CD4-positive, CD25-positive, alpha-beta regulatory T cell (primary cell): ENCODE results near the gene TMC7. TPM values are rescaled to one million over a fixed set of nuclear protein-coding genes. Genes with fewer than 3 reads are reported as not detected.
"Not testable (repeated sequence)": the region's sequence is repeated elsewhere in the genome, so short reads cannot be mapped to it uniquely, and the experiment has no call there.

Experiments used
- ATAC-seq, 2 donors: fragments of 150-1000 bp; cut with Tn5 transposase; one replicate each; pipeline ENCODE4 v1.10.0; 2021; ENCODE audit warnings: low read depth in 2 of 2, moderate number of reproducible peaks in 2 of 2, moderate library complexity in 1 of 2
- DNase-seq, 3 donors: peaks; one replicate each; pipeline versions ENCODE4 v3.0.0 to v3.0.0-alpha.2; 2012 to 2022; ENCODE audit warnings: mixed read lengths in 1 of 3
- H3K27ac ChIP-seq: one replicate; pipeline ENCODE4 v1.7.0; 2013; ENCODE audit warnings: mild to moderate bottlenecking, low read length; ENCODE audit not compliant: insufficient read depth, poor library complexity, severe bottlenecking
- H3K27me3 ChIP-seq: one replicate; pipeline ENCODE4 v1.7.0; 2013; ENCODE audit warnings: low read length; ENCODE audit not compliant: control insufficient read depth, insufficient read depth
- H3K36me3 ChIP-seq: one replicate; pipeline ENCODE4 v1.7.0; 2013; ENCODE audit warnings: mild to moderate bottlenecking, low read length, moderate library complexity; ENCODE audit not compliant: control insufficient read depth, insufficient read depth
- H3K4me1 ChIP-seq: 2 replicates; pipeline ENCODE4 v1.7.0; 2013; ENCODE audit warnings: mild to moderate bottlenecking, low read length; ENCODE audit not compliant: insufficient read depth, control insufficient read depth, poor library complexity, severe bottlenecking
- H3K4me3 ChIP-seq: one replicate; pipeline ENCODE4 v1.7.0; 2013; ENCODE audit warnings: low read depth, mild to moderate bottlenecking, low read length, moderate library complexity
- H3K9me3 ChIP-seq, 2 experiments: 1 replicate in 1 of 2; 2 replicates in 1 of 2; pipeline ENCODE4 v1.7.0; 2013; ENCODE audit warnings: low read length in 2 of 2, mild to moderate bottlenecking in 1 of 2, moderate library complexity in 1 of 2; ENCODE audit not compliant: control insufficient read depth in 2 of 2
- H3K27ac Mint-ChIP-seq, 3 donors: one replicate each; pipeline ENCODE4 v1.8.0; 2020 to 2022; ENCODE audit warnings: mild to moderate bottlenecking in 3 of 3, mixed read lengths in 3 of 3, moderate library complexity in 2 of 3
- H3K27me3 Mint-ChIP-seq: one replicate; pipeline ENCODE4 v1.8.0; 2022; ENCODE audit warnings: mild to moderate bottlenecking, mixed read lengths
- H3K36me3 Mint-ChIP-seq: one replicate; pipeline ENCODE4 v1.8.0; 2020; ENCODE audit warnings: mixed read lengths
- H3K4me1 Mint-ChIP-seq, 4 donors: one replicate each; pipeline ENCODE4 v1.8.0; 2020 to 2022; ENCODE audit warnings: mixed read lengths in 4 of 4, mild to moderate bottlenecking in 1 of 4
- H3K4me3 Mint-ChIP-seq, 4 donors: one replicate each; pipeline ENCODE4 v1.8.0; 2020 to 2022; ENCODE audit warnings: mild to moderate bottlenecking in 4 of 4, mixed read lengths in 4 of 4, moderate library complexity in 3 of 4
- H3K9me3 Mint-ChIP-seq, 7 donors: one replicate each; pipeline ENCODE4 v1.8.0; 2020 to 2022; ENCODE audit warnings: mixed read lengths in 7 of 7, mild to moderate bottlenecking in 3 of 7, moderate library complexity in 2 of 7
- polyA plus RNA-seq, 4 donors: library from polyadenylated mRNA; unstranded; fragments of 300-500 nt; fragmentation: Illumina TruSeq; gene quantifications; one replicate each; pipeline ENCODE4 v1.2.3, GENCODE V29; 2021
- total RNA-seq: library from RNA; stranded (reverse); gene quantifications from one replicate; pipeline ENCODE4 v1.2.3, GENCODE V29; 2022

TMC7 gene
- total and polyA plus RNA-seq, 5 donors from 2014 or later: 0.10 TPM; not detected in 4

DNA sequence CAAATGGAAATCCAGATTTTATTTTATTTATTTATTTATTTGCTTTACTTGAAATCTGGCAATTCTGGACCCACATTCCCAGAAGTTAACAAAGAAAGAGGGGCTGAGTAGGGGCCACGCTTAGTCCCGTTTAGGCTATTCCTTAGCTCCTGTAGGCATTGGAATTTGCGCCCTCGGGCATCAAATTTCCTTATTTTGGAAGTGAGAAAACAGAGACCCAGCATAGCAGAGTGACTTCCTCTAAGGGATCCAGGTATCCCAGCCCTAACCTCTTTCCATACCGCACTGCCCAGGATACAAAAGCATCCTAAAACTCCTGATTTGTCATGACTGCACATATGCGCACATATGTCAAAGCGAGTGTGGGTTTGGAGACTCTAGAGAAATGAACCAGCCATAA is 38.5 kb upstream of the TMC7 start:
- peaks cover 0 to 2% (median 0%) of the 10 kb centered on the region in 7 donors for H3K9me3 Mint-ChIP-seq
- Histone ChIP-seq H3K4me1 (peaks cover 9% of the 10 kb centered on the region), H3K36me3 (no peaks in the 10 kb centered on the region), H3K27ac (no peak overlapping the region), H3K4me3 (no peak overlapping the region), H3K27me3 (no peaks in the 10 kb centered on the region), H3K9me3 (no peaks in the 10 kb centered on the region)
- peak overlapping the region in 2 of 4 donors; percentile 2 to 85 for H3K4me3 Mint-ChIP-seq
- no peaks in the 10 kb centered on the region for H3K36me3 Mint-ChIP-seq
- no peak for DNase-seq
- H3K4me1 Mint-ChIP-seq: peaks cover 0 to 14% (median 4%) of the 10 kb centered on the region in 4 donors
- no peak for ATAC-seq
- H3K27me3 Mint-ChIP-seq: peaks cover 4% of the 10 kb centered on the region
- H3K27ac Mint-ChIP-seq: peak overlapping the region in 1 of 3 donors; percentile 22

DNA sequence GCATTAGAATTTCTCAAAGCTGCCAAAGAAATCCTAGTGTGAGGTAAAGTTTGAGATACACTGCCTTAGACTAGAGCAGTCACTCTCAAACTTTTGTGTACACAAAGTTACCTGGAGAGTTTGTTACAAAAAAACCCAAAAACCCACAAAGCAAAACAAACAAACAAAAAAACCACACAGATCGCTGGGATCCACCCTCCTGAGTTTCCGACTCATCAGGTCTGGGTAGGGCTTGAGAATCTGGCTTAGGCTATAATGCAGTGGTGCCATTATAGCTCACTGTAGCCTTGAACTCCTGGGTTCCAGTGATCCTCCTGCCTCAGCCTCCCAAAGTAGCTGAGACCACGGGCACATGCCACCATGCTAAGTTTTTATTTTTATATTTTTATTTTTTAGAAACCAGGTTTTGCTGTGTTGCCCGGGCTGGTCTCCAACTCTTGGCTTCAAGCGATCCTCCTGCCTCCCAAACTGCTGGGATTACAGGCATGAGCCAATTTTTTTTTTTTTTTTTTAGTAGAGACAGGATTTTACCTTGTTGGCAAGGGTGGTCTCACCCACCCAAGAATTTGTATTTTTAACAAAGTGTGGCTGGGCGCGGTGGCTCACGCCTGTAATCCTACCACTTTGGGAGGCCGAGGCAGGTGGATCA is 35.2 kb upstream of the TMC7 start:
- peaks cover 0 to 19% (median 6%) of the 10 kb centered on the region in 4 donors for H3K4me1 Mint-ChIP-seq
- no peak overlapping the region for H3K27ac ChIP-seq
- no peaks in the 10 kb centered on the region for H3K36me3 Mint-ChIP-seq
- ATAC-seq (no peak), DNase-seq (no peak)
- H3K9me3 ChIP-seq: no peaks in the 10 kb centered on the region
- peak overlapping the region in 1 of 4 donors; percentile 29 for H3K4me3 Mint-ChIP-seq
- H3K4me3 ChIP-seq: no peak overlapping the region
- peaks cover 0 to 2% (median 0%) of the 10 kb centered on the region in 7 donors for H3K9me3 Mint-ChIP-seq
- peaks cover 14% of the 10 kb centered on the region for H3K4me1 ChIP-seq
- H3K27ac Mint-ChIP-seq: no peak overlapping the region
- H3K27me3 ChIP-seq: no peaks in the 10 kb centered on the region
- H3K27me3 Mint-ChIP-seq: peaks cover 4% of the 10 kb centered on the region
- H3K36me3 ChIP-seq: no peaks in the 10 kb centered on the region

DNA sequence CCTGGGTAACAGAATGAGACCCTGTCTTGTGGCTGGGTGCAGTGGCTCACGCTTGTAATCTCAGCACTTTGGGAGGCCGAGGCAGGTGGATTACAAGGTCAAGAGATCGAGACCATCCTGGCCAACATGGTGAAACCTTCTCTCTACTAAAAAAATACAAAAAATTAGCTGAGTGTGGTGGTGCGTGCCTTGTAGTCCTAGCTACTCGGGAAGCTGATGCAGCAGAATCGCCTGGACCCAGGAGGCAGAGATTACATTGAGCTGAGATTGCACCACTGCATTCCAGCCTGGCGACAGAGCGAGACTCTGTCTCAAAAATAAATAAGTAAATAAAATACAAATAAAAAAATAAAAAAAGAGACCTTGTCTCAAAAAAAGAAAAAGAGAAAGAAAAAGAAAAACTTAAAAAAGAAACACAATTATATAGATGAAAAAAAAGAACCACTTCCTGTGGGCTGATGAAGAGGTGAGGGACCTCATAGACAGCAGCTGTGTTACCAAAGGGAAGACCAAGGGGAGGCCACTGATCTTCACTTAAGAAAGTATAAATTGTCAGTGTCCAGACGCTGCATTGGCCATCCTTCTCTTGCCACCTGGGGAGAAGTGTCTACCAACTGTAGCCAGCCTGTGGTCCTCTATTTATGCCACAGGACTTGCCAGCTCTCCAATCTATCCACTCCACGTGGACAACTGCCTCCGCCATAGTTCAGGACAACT is 33.1 kb upstream of the TMC7 start:
- peaks cover 6% of the 10 kb centered on the region for H3K27me3 Mint-ChIP-seq
- H3K36me3 Mint-ChIP-seq: no peaks in the 10 kb centered on the region
- DNase-seq (peak in 1 of 3 donors; percentile 57), ATAC-seq (peak in 1 of 2 donors; percentile 11)
- Histone ChIP-seq H3K9me3 (no peaks in the 10 kb centered on the region), H3K4me1 (peaks cover 14% of the 10 kb centered on the region), H3K27me3 (no peaks in the 10 kb centered on the region), H3K36me3 (no peaks in the 10 kb centered on the region), H3K4me3 (no peak overlapping the region), H3K27ac (no peak overlapping the region)
- no peaks in the 10 kb centered on the region for H3K9me3 Mint-ChIP-seq
- H3K27ac Mint-ChIP-seq: no peak overlapping the region
- H3K4me1 Mint-ChIP-seq: peaks cover 0 to 25% (median 8%) of the 10 kb centered on the region in 4 donors
- H3K4me3 Mint-ChIP-seq: peak overlapping the region in 1 of 4 donors; percentile 21

DNA sequence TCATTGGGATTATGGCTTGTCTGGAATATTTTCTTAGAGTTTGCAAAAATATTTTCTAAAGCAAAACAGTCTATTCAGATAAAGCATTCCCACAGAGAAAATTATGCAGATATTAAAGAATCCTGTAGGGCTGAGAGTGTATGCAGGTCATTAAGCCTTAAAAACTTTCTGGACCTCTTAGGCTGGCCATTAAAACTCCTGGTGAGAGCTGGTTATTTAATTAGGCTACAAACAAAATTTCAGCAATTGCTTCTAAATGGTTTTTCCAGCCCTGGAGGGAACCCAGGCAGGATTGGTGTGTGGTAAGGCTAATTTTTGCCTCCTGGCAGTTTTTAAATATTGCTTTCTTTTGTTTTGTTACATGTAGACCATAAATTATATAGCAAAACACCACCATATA is 30.2 kb upstream of the TMC7 start:
- H3K9me3 ChIP-seq: no peaks in the 10 kb centered on the region
- H3K27ac Mint-ChIP-seq: no peak overlapping the region
- H3K36me3 Mint-ChIP-seq: no peaks in the 10 kb centered on the region
- no peak overlapping the region for H3K27ac ChIP-seq
- no peak overlapping the region for H3K4me3 Mint-ChIP-seq
- H3K27me3 ChIP-seq: no peaks in the 10 kb centered on the region
- H3K36me3 ChIP-seq: no peaks in the 10 kb centered on the region
- no peaks in the 10 kb centered on the region for H3K9me3 Mint-ChIP-seq
- ATAC-seq (no peak), DNase-seq (no peak)
- peaks cover 5% of the 10 kb centered on the region for H3K4me1 ChIP-seq
- no peak overlapping the region for H3K4me3 ChIP-seq
- peaks cover 0 to 26% (median 12%) of the 10 kb centered on the region in 4 donors for H3K4me1 Mint-ChIP-seq
- peaks cover 5% of the 10 kb centered on the region for H3K27me3 Mint-ChIP-seq

DNA sequence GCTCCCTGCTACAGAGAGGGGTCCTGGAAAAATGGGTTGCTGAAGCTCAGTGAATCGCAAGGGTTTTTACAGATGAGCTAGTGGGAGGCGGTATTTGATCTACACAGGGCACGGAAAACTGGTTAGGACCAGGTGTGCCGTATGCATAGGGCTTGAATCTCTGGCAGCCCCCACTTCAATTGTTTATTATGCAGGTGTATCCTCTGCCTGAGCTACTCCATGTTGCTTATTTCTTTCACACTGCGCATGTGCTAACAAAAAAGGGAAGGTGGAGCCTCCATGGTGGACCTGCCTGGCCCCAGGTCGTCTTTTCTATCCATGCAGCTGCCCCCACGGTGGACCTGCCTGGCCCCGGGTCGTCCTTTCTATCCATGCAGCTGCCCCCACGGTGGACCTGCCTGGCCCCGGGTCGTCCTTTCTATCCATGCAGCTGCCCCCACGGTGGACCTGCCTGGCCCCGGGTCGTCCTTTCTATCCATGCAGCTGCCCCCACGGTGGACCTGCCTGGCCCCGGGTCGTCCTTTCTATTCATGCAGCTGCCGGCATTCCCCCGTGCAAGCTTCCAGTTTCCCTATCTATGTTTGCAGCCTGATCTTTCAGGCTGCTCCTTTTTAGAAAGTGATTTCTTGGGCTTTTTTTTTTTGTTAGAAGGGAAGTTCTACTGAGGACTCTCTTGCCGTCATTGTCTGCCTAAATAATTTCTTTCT is 27.7 kb upstream of the TMC7 start:
- H3K27me3 Mint-ChIP-seq, H3K9me3 Mint-ChIP-seq, H3K27ac ChIP-seq, H3K36me3 ChIP-seq, H3K4me1 ChIP-seq, H3K36me3 Mint-ChIP-seq, H3K27me3 ChIP-seq, H3K9me3 ChIP-seq: not testable (repeated sequence)
- peak overlapping the region; percentile 69 for H3K4me3 ChIP-seq
- peak overlapping the region; percentile 72 to 92 (median 87) for H3K4me3 Mint-ChIP-seq
- DNase-seq (peak in 2 of 3 donors; percentile 44 to 49), ATAC-seq (peak; percentile 42 to 50)
- H3K4me1 Mint-ChIP-seq: peaks cover 0 to 23% (median 11%) of the 10 kb centered on the region in 4 donors
- H3K27ac Mint-ChIP-seq: peak overlapping the region in 2 of 3 donors; percentile 29 to 86

DNA sequence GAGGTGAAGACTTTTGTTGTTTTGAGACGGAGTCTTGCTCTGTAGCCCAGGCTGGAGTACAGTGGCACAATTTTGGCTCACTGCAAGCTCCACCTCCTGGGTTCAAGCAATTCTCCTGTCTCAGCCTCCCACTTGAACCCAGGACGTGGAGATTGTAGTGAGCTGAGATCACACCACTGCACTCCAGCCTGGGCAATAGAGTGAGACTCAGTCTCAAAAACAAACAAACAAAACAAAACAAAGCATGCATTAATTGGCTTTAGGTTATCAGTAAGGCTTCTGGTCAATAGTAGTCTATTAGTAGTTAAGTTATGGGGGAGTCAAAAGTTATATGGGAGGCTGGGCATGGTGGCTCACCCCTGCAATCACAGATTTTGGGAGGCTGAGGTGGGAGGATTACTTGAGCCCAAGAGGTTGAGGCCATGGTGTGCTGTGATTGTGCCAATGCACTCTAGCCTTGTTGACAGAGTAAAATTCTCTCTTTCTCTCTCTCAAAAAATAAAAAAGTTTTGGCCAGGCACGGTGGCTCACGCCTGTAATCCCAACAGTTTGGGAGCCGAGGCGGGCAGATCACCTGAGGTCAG is 27.0 kb upstream of the TMC7 start:
- H3K27me3 ChIP-seq, H3K9me3 Mint-ChIP-seq, DNase-seq, H3K36me3 Mint-ChIP-seq, H3K27me3 Mint-ChIP-seq, ATAC-seq, H3K9me3 ChIP-seq, H3K27ac ChIP-seq, H3K36me3 ChIP-seq, H3K4me1 ChIP-seq: not testable (repeated sequence)
- H3K27ac Mint-ChIP-seq: peak overlapping the region in 1 of 3 donors; percentile 86
- peak overlapping the region; percentile 69 for H3K4me3 ChIP-seq
- peaks cover 0 to 20% (median 10%) of the 10 kb centered on the region in 4 donors for H3K4me1 Mint-ChIP-seq
- peak overlapping the region; percentile 72 to 92 (median 87) for H3K4me3 Mint-ChIP-seq

DNA sequence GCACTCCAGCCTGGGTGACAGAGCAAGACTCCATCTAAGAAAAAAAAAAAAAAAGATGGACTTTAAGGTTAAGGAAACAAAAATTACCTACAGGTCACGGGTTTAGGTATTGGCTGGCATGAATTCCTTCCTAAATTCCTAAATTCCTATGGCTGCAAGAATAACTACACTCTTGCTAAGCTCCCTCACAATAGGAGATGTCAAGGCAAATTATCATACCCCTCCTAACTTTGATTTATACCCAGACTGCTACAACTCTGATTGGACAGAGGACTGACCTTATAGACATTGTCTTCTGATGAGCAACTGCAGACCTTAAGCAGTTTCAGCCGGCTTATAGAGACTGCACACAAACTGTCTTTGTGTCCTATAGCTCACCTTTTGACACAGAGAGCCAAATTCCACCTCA is 25.1 kb upstream of the TMC7 start:
- DNase-seq (no peak), ATAC-seq (no peak)
- H3K4me1 Mint-ChIP-seq: peaks cover 0 to 20% (median 9%) of the 10 kb centered on the region in 4 donors
- peaks cover 8% of the 10 kb centered on the region for H3K27me3 Mint-ChIP-seq
- H3K27me3 ChIP-seq: no peaks in the 10 kb centered on the region
- H3K36me3 Mint-ChIP-seq: no peaks in the 10 kb centered on the region
- H3K4me3 ChIP-seq: no peak overlapping the region
- H3K4me1 ChIP-seq: no peaks in the 10 kb centered on the region
- H3K27ac ChIP-seq: no peak overlapping the region
- no peak overlapping the region for H3K4me3 Mint-ChIP-seq
- H3K36me3 ChIP-seq: no peaks in the 10 kb centered on the region
- H3K27ac Mint-ChIP-seq: no peak overlapping the region
- H3K9me3 ChIP-seq: no peaks in the 10 kb centered on the region
- H3K9me3 Mint-ChIP-seq: peaks cover 0 to 1% (median 0%) of the 10 kb centered on the region in 7 donors
